ENCODE results near the gene RNF213.

RNF213 gene

GRCh38 chr17:80439499-80439898, 178.8 kb downstream of the RNF213 start:
- no peak for DNase-seq

GRCh38 chr17:80441133-80441578, 180.5 kb downstream of the RNF213 start:
- peak; percentile 62 for DNase-seq

- DNase-seq = no peak
These were observed 181.1 kb downstream of the RNF213 start for GRCh38 chr17:80441598-80442322.

DNA sequence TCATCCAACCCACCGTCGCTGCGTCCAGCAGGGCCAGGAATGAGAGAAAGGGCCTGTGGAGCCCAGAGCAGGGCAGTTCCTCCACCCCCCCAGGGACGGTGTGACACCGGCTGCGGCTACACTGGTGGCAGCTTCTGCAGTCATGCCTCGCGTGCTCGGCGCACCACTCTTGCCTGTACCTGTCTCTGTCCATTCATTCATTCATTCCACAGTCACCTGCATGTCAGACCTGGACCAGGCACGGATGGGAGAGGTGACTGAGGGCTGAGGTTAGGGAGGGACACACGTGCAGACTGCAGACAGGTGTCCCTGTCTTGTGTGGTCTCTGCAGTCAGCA, 181.6 kb downstream of the RNF213 start:
- no peak for DNase-seq

- no peak for DNase-seq
These were observed 182.1 kb downstream of the RNF213 start for GRCh38 chr17:80442764-80443163.

GRCh38 chr17:80443498-80443897, 182.8 kb downstream of the RNF213 start:
- DNase-seq = no peak

DNA sequence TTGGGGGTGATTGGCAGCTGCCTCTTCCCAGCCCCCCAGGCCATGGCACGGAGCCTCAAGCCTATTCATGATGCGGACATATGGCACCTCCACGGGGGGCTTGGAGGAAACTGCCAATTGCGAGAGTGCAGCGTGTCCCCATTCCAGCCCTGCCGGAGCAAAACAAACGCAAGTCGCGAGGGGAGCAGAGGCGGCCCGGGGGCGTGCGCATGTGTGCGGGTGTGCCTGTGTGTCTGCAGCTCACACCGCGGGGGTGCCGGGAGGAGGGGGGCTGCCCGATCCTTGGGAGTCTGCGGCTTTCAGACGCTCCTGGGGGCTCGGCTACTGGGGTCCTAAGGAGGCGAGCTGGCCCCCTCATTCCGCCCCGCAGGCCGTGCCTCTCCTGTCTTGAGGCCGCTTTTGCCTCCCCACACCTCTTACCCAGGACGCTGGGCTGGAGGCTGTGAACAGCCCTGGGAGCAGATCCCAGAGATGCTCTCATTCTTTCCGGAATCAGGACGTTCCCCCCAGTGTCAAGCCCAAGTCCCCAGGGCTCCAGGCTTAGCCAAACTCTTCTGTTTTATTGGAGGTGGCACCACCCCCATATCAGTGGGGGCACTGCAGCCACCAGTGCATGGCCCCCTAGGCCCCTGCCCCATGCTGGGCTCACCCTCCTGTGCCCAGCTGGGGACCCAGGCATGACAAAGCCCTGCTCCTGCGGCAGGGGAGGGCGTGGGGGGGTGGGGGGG, 183.4 kb downstream of the RNF213 start:
- no peak for DNase-seq

DNA sequence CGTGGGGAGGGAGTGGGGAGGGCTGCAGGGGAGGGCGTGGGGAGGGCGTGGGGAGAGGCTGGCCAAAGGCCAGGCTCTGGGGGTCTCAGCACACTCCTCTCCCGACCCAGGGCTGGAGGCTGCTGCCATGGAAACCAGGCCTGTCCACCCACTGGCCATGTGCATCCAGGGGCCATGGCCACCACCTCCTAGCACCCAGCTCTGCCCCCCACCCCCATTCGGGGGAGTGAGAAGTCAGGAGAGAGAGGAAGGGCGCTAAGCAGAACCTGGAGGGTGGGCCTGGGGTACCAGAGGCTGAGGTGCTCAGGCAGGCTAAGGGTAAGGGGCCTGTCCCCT, 184.0 kb downstream of the RNF213 start:
- no peak for DNase-seq

- no peak for DNase-seq
These were observed 184.5 kb downstream of the RNF213 start for GRCh38 chr17:80445007-80445725.

GRCh38 chr17:80445726-80446110, 185.1 kb downstream of the RNF213 start:
- DNase-seq = no peak

- no peak for DNase-seq
These were observed 186.2 kb downstream of the RNF213 start for GRCh38 chr17:80446645-80447405.

DNA sequence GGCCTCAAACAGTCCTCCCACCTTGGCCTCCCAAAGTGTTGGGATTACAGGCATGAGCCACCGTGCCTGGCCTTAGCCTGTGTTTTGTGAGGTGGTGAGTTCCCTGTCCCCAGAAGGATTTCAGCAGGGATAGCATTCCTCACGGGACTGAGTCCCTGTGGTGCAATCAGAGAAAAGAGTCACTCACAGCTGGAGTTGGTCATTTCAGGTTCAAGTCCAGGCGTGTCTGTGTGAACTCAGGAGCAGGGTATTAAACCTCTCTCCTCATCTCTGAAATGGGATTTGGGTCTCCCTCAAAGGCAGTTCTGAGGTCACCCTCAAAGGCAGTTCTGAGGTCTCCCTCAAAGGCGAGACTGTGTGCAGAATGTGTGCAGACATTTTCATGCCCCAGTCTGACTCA, 187.1 kb downstream of the RNF213 start:
- no peak for DNase-seq
